Breast epithelium (tissue), 4 donors: ENCODE data around the gene HEXD. TPM values are rescaled to one million over a fixed set of nuclear protein-coding genes. Genes with fewer than 3 reads are reported as not detected.

Source experiments
- DNase-seq, 2 donors: peaks; one replicate each; pipeline ENCODE4 v3.0.0-alpha.2; 2019; ENCODE audit warnings: low spot score in 2 of 2
- H3K27ac ChIP-seq, 2 donors: fragments of 200-600 bp; sonication (generic) in 1 of 2; one replicate each; pipeline ENCODE4 v1.5.1; 2016 to 2019; ENCODE audit warnings: mild to moderate bottlenecking in 1 of 2
- H3K27me3 ChIP-seq, 2 donors: fragments of 200-600 bp; sonication (generic) in 1 of 2; one replicate each; pipeline versions ENCODE4 v1.5.1 to v1.6.0; 2017 to 2019; ENCODE audit warnings: control low read depth in 1 of 2, mild to moderate bottlenecking in 1 of 2
- H3K36me3 ChIP-seq: fragments of 200-600 bp; one replicate; pipeline ENCODE4 v1.5.1; 2019
- H3K4me1 ChIP-seq, 2 donors: fragments of 200-600 bp; sonication (generic); one replicate each; pipeline ENCODE4 v1.5.1; 2016 to 2019; ENCODE audit warnings: control low read depth in 1 of 2
- H3K4me3 ChIP-seq, 3 donors: fragments of 200-600 bp; sonication (generic); 1 replicate in 2 of 3; 2 replicates in 1 of 3; pipeline ENCODE4 v1.5.1; 2016 to 2019; ENCODE audit warnings: mild to moderate bottlenecking in 3 of 3, moderate library complexity in 2 of 3
- H3K9me3 ChIP-seq, 2 donors: fragments of 200-600 bp; sonication (generic) in 1 of 2; one replicate each; pipeline ENCODE4 v1.5.1; 2016 to 2019; ENCODE audit warnings: control low read depth in 1 of 2
- POLR2A ChIP-seq: fragments of 450-650 bp; IDR thresholded peaks from one replicate; pipeline ENCODE4 v1.6.1; 2016; ENCODE audit warnings: antibody characterized with exemption, mild to moderate bottlenecking, moderate library complexity
- POLR2AphosphoS5 ChIP-seq, 3 donors: sonication (generic); formaldehyde crosslinking; IDR thresholded peaks; one replicate each; pipeline ENCODE4 v1.6.1; 2017; ENCODE audit warnings: antibody characterized with exemption in 3 of 3
- intact Hi-C: fragments of 100-400 bp; cut with DNase I; formaldehyde crosslinking; loops from one replicate; pipeline ENCODE4 v1.15.1; 2023; ENCODE audit warnings: low total_unique reads
- total RNA-seq, 3 donors: library from RNA; depleted of rRNA; stranded (reverse); fragments of >200 nt; gene quantifications; one replicate each; pipeline ENCODE4 v1.1.0, GENCODE V29; 2016
- TF ChIP-seq, protein P1 (sequence below), 3 donors: fragments of 450-650 bp; IDR thresholded peaks; one replicate each; pipeline ENCODE4 v1.5.1; 2016 to 2017; ENCODE audit warnings: antibody characterized with exemption in 3 of 3, mild to moderate bottlenecking in 3 of 3, moderate library complexity in 3 of 3

Gene HEXD
- total RNA-seq, 3 donors from 2014 or later = 48.2 to 157 (median 68.2) TPM

GRCh38 chr17:82386255-82386831 lies 31.8 kb upstream of the HEXD start:
- peaks cover 0 to 29% of the 10 kb centered on the region in 2 donors for H3K27me3 ChIP-seq
- H3K4me3 ChIP-seq = no peak overlapping the region

DNA sequence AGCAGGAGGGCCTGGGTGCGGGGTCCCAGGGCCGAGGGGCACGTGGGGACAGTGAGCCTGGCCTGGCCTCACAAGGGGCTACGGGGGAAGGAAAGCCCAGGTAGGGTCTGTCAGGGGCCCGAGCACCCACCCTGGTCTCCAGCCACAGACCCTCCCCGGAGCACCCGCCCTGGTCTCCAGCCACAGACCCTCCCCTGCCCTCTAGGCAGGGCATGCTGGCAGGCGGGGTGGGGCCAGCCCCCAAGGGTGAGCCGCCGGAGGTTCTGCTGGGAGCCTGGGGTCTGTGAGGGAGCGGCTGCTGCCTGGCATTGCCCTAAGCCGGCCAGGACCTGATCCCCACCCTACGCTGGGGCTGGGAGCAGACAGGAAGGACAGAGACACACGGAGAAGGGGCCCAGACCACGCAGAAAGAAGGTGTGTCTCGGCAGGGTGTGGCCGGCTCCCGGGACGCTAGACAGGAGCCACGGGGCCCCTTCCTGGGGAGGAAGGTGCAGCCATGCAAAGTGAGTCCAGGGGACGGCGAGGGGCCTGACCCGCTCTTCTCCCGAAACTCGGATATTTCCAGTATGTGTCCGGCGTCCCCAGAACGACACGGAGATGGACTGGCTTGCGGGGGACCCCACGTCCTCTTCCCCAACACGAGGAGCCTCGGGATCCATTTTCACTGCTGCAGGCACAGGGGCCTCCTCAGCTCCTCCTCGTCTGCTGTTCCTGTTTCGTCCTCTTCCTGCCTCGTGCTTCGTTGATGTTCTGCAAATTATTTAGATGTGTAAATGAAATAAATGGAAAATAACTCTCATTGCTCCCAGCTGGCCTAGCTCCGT lies 31.1 kb upstream of the HEXD start:
- intact Hi-C loops = no loop called here
- peaks cover 0 to 16% of the 10 kb centered on the region in 2 donors for H3K4me1 ChIP-seq
- H3K36me3 ChIP-seq = no peaks in the 10 kb centered on the region
- no peak overlapping the region for H3K4me3 ChIP-seq
- peaks cover 0 to 29% of the 10 kb centered on the region in 2 donors for H3K27me3 ChIP-seq
- no peak for DNase-seq
- no peak overlapping the region for H3K27ac ChIP-seq
- TF ChIP-seq, protein P1, sequence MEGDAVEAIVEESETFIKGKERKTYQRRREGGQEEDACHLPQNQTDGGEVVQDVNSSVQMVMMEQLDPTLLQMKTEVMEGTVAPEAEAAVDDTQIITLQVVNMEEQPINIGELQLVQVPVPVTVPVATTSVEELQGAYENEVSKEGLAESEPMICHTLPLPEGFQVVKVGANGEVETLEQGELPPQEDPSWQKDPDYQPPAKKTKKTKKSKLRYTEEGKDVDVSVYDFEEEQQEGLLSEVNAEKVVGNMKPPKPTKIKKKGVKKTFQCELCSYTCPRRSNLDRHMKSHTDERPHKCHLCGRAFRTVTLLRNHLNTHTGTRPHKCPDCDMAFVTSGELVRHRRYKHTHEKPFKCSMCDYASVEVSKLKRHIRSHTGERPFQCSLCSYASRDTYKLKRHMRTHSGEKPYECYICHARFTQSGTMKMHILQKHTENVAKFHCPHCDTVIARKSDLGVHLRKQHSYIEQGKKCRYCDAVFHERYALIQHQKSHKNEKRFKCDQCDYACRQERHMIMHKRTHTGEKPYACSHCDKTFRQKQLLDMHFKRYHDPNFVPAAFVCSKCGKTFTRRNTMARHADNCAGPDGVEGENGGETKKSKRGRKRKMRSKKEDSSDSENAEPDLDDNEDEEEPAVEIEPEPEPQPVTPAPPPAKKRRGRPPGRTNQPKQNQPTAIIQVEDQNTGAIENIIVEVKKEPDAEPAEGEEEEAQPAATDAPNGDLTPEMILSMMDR (IDR thresholded peaks at IDR 0.05) = no peak
- TF ChIP-seq POLR2A (no peak), POLR2AphosphoS5 (IDR thresholded peaks at IDR 0.05) (no peak)
- H3K9me3 ChIP-seq = no peaks in the 10 kb centered on the region

More at GRCh38 chr17:82386255-82386831, 31.8 kb upstream of the HEXD start:
- TF ChIP-seq, protein P1 (IDR thresholded peaks at IDR 0.05) = no peak
- TF ChIP-seq POLR2A = no peak
- TF ChIP-seq POLR2AphosphoS5 (IDR thresholded peaks at IDR 0.05) = no peak
- H3K4me1 ChIP-seq = peaks cover 0 to 16% of the 10 kb centered on the region in 2 donors
- intact Hi-C loops = no loop called here
- no peak for DNase-seq
- no peaks in the 10 kb centered on the region for H3K9me3 ChIP-seq
- no peaks in the 10 kb centered on the region for H3K36me3 ChIP-seq
- no peak overlapping the region for H3K27ac ChIP-seq

DNA sequence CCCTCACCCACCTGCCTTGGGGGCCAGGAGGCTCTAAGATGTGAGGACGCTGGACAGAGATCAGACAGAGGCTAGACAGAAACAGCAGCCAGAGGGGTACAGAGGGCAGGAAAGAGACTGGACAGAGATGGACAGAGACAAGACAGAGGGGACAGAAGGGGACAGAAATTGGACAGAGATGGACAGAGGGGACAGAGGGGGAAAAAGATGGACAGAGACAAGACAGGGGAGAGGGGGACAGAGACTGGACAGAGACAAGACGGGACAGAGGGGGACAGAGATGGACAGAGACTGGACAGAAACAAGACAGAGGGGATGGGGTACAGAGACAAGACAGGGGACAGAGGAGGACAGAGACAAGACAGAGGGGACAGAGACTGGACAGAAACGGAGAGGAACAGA lies 30.4 kb upstream of the HEXD start:
- intact Hi-C loops = no loop called here
- Histone ChIP-seq H3K36me3 (no peaks in the 10 kb centered on the region), H3K4me1 (peaks cover 0 to 16% of the 10 kb centered on the region in 2 donors), H3K27me3 (peaks cover 0 to 27% of the 10 kb centered on the region in 2 donors), H3K4me3 (no peak overlapping the region), H3K9me3 (no peaks in the 10 kb centered on the region), H3K27ac (no peak overlapping the region)
- TF ChIP-seq POLR2AphosphoS5 (IDR thresholded peaks at IDR 0.05) (no peak), POLR2A (no peak)
- TF ChIP-seq, protein P1 (IDR thresholded peaks at IDR 0.05) = no peak
- DNase-seq = no peak

GRCh38 chr17:82388223-82388921 lies 29.8 kb upstream of the HEXD start:
- TF ChIP-seq, protein P1 (IDR thresholded peaks at IDR 0.05) = no peak
- TF ChIP-seq POLR2A (no peak), POLR2AphosphoS5 (IDR thresholded peaks at IDR 0.05) (no peak)
- DNase-seq = no peak
- Histone ChIP-seq H3K36me3 (no peaks in the 10 kb centered on the region), H3K27me3 (peaks cover 0 to 22% of the 10 kb centered on the region in 2 donors), H3K27ac (no peak overlapping the region), H3K4me3 (no peak overlapping the region), H3K9me3 (no peaks in the 10 kb centered on the region), H3K4me1 (peaks cover 0 to 16% of the 10 kb centered on the region in 2 donors)
- intact Hi-C loops = no loop called here

DNA sequence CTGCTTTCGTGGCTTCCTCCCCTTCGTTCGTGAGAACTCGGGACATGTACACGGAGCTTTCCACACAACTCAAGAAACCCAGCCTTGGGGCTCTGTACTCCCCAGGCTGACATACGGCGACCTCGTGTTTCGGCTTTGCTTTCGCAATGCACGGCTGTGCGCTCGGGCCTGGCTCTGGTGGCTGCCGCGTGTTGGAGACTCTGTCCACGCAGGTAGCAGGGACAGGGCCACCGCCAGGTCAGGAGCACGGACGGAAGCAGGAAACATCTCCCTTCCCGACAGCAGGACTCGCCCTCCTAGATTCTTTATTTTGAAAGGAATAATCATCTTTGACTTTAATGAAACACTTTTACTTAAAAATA lies 29.2 kb upstream of the HEXD start:
- no peak overlapping the region for H3K4me3 ChIP-seq
- intact Hi-C loops = no loop called here
- TF ChIP-seq, protein P1 (IDR thresholded peaks at IDR 0.05) = no peak
- TF ChIP-seq POLR2AphosphoS5 (IDR thresholded peaks at IDR 0.05) (no peak), POLR2A (no peak)

More for the DNA sequence above, 29.2 kb upstream of the HEXD start:
- peaks cover 0 to 16% of the 10 kb centered on the region in 2 donors for H3K4me1 ChIP-seq
- no peaks in the 10 kb centered on the region for H3K9me3 ChIP-seq
- DNase-seq = no peak
- no peaks in the 10 kb centered on the region for H3K36me3 ChIP-seq
- H3K27me3 ChIP-seq = peaks cover 0 to 22% of the 10 kb centered on the region in 2 donors
- H3K27ac ChIP-seq = no peak overlapping the region
